Mucosa of descending colon (tissue), 3 donors: ENCODE data around the gene PAIP1. TPM values are rescaled to one million over a fixed set of nuclear protein-coding genes. Genes with fewer than 3 reads are reported as not detected.

Source experiments
- ATAC-seq: fragments of 200-7000 bp; cut with Tn5 transposase; one replicate; pipeline ENCODE4 v1.9.1; 2020; ENCODE audit warnings: mild to moderate bottlenecking, moderate library complexity
- DNase-seq, 3 donors: peaks; one replicate each; pipeline ENCODE4 v3.0.0-alpha.2; 2020
- H3K36me3 ChIP-seq: fragments of 200-600 bp; one replicate; pipeline ENCODE4 v1.8.0; 2021; ENCODE audit warnings: low read depth, mild to moderate bottlenecking
- H3K4me1 ChIP-seq: fragments of 200-600 bp; one replicate; pipeline ENCODE4 v1.8.0; 2021; ENCODE audit warnings: low read depth, mild to moderate bottlenecking
- H3K4me3 ChIP-seq: fragments of 200-600 bp; one replicate; pipeline ENCODE4 v1.8.0; 2021; ENCODE audit warnings: mild to moderate bottlenecking
- H3K9me3 ChIP-seq: fragments of 200-600 bp; one replicate; pipeline ENCODE4 v1.8.0; 2021; ENCODE audit warnings: mild to moderate bottlenecking
- CTCF ChIP-seq: fragments of 200-600 bp; IDR thresholded peaks from one replicate; pipeline ENCODE4 v1.8.0; 2022; ENCODE audit warnings: antibody characterized with exemption, mild to moderate bottlenecking
- intact Hi-C, 2 donors: fragments of 100-400 bp; cut with DNase I in 1 of 2; cut with micrococcal nuclease in 1 of 2; formaldehyde crosslinking; loops; one replicate each; pipeline versions ENCODE4 v1.11.0 to v1.11.1; 2022; cut with DNase I, micrococcal nuclease
- total RNA-seq, 3 donors: library from RNA; stranded (reverse); fragmentation: NEBNext Ultra II Directional in 2 of 3; extraction: Animal tissue kit (Norgen Biotek cat#: 25700) in 2 of 3; gene quantifications; one replicate each; pipeline versions ENCODE4 v1.2.1 to v1.2.4, GENCODE V29; 2021 to 2023
- donor health status: DM: no; HTN: no; CAD: no; lungs with moderate emphysema.
- donor health status: DM: no; HTN: no; CAD: no.
- donor health status: DM: no; HTN: yes; CAD: no.

Gene PAIP1
- total RNA-seq, 3 donors from 2014 or later = 54.0 to 83.5 (median 57.8) TPM

DNA sequence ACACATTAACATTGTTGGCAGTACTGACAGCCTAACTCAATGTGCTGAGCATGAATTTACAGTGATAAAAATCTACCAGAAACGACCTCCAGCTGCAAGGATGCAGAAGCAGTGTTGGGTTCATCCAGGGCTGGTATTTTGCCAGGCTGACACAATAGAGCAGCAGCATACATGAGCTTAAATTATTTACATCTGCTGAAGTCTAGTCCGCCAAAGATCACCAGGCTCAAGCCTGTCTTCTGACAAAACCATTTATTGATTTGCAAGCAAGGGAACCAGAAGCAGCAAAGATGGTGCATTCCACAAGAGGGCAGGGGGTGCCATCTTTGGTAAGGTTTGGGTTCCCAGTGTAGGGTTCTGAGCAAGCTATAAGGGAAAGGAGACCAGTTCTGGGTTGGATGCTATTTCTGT is 33.2 kb downstream of the PAIP1 start:
- DNase-seq = no peak
- Histone ChIP-seq H3K36me3 (no peaks in the 10 kb centered on the region), H3K4me3 (no peak overlapping the region), H3K4me1 (no peaks in the 10 kb centered on the region), H3K9me3 (no peaks in the 10 kb centered on the region)
- no peak for ATAC-seq
- intact Hi-C loops = no loop called here
- TF ChIP-seq CTCF = no peak

GRCh38 chr5:43520615-43521014 is 36.3 kb downstream of the PAIP1 start:
- no peak for DNase-seq
- Histone ChIP-seq H3K4me1 (peaks cover 3% of the 10 kb centered on the region), H3K4me3 (no peak overlapping the region), H3K9me3 (no peaks in the 10 kb centered on the region), H3K36me3 (no peaks in the 10 kb centered on the region)
- intact Hi-C loops = no loop called here
- ATAC-seq = no peak
- no peak for TF ChIP-seq CTCF

DNA sequence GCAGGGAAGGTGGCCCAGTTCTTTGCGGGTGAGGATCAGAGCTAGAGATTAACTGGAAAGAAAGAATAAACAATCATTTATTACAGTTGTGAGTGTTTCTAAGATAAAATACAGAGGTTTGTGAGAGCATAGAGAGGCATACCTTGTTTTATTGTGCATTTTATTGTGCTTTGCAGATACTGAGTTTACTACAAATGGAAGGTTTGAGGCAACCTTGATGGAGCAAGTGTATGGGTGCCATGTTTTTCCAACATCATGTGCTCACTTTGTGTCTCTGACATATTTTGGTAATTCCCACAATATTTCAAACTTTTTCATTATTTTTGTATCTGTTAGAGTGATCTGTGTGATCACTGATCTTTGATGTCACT is 41.2 kb downstream of the PAIP1 start:
- DNase-seq = peak in 1 of 3 donors; percentile 14
- TF ChIP-seq CTCF = no peak
- Histone ChIP-seq H3K36me3 (no peaks in the 10 kb centered on the region), H3K4me3 (peak overlapping the region; percentile 10), H3K9me3 (no peaks in the 10 kb centered on the region), H3K4me1 (peaks cover 4% of the 10 kb centered on the region)
- intact Hi-C loops = no loop called here
- ATAC-seq = no peak

DNA sequence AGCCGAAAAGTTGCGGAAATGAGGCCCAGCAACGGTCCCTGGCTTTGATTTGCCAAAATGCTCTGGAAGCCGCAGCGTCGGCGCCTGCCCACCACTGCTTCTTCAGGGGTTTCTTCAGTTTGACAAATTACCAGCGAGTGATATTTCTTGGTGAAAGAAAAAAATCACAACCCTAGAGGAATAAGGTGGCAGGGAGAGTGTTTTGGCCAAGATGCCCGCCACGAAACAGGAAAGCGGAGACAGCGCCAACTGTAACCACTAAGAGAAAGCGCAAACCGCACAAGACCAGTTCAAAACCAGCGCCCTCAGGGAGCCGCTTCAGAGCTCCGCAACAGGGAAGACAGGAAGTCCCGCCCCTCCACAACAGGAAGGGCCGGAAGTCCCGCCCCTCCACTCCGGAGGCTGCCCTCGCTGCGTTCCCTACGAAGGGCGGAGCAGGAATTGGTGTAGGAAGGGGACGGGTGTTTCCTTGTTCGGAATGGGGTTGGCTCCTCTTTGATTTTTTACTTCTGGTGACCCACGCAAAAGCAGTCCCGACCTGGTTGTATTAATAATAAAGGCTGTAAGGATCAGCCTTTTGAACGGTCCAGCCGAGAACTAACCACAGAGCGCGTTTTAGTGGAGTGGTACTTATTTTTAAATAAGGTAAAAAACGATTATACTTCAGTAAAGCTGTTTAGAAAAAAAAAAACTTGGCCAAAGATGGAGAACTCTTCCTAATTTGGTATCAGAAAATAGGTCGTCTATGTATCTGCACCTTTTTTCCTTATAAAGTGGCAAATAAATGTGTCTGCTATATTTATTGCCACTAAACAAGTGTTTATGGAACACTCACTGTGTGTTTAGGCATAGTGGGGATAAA is 41.8 kb downstream of the PAIP1 start, which contains the start of gene C5orf34:
C5orf34 (minus strand) TSS at position 333 of the 862 bp plus-strand sequence. CDS start 5,809 bp downstream, outside the sequence.
- Histone ChIP-seq H3K36me3 (no peaks in the 10 kb centered on the region), H3K9me3 (no peaks in the 10 kb centered on the region), H3K4me3 (peak within 1 kb of the TSS; percentile 10), H3K4me1 (peaks cover 4% of the 10 kb centered on the region)
- ATAC-seq = peak; percentile 100
- no peak for TF ChIP-seq CTCF
- intact Hi-C loops = no loop called here
- DNase-seq = peak; percentile 97 to 99 (median 98)

- no peak for DNase-seq
- Histone ChIP-seq H3K36me3 (no peaks in the 10 kb centered on the region), H3K4me1 (peaks cover 4% of the 10 kb centered on the region), H3K9me3 (no peaks in the 10 kb centered on the region), H3K4me3 (peak overlapping the region; percentile 10)
- no peak for TF ChIP-seq CTCF
- intact Hi-C loops = no loop called here
- ATAC-seq = peak; percentile 40
Measured at GRCh38 chr5:43514471-43514815, 42.4 kb downstream of the PAIP1 start.
